Neural progenitor cell (in vitro differentiated cells): Measurements from ENCODE around the gene DNAJC28. TPM values are rescaled to one million over a fixed set of nuclear protein-coding genes. Genes with fewer than 3 reads are reported as not detected.
A peak's percentile ranks its signal among the peaks of the same experiment; 100 is the strongest.

Source experiments
- DNase-seq: peaks from one replicate; pipeline ENCODE4 v3.0.0-alpha.2; 2016; ENCODE audit warnings: low spot score
- H2AFZ ChIP-seq: fragments of 200-600 bp; sonication (generic); replicated peaks from 2 replicates; pipeline ENCODE4 v1.6.1; 2016; ENCODE audit warnings: antibody characterized with exemption
- H3F3A ChIP-seq: fragments of 200-600 bp; sonication (generic); 2 replicates; pipeline ENCODE4 v1.6.1; 2016; ENCODE audit warnings: antibody characterized with exemption, low read depth
- H3K27ac ChIP-seq: fragments of 200-600 bp; sonication (generic); 2 replicates; pipeline ENCODE4 v1.5.1; 2016; ENCODE audit warnings: mild to moderate bottlenecking
- H3K27me3 ChIP-seq: fragments of 200-600 bp; sonication (generic); 2 replicates; pipeline ENCODE4 v1.6.1; 2016; ENCODE audit warnings: mild to moderate bottlenecking, moderate library complexity
- H3K36me3 ChIP-seq: fragments of 200-600 bp; sonication (generic); 2 replicates; pipeline ENCODE4 v1.5.1; 2016
- H3K4me1 ChIP-seq: fragments of 200-600 bp; sonication (generic); 2 replicates; pipeline ENCODE4 v1.6.1; 2016; ENCODE audit warnings: mixed run types
- H3K4me2 ChIP-seq: fragments of 200-600 bp; sonication (generic); 2 replicates; pipeline ENCODE4 v1.6.1; 2016
- H3K4me3 ChIP-seq: fragments of 200-600 bp; sonication (generic); 2 replicates; pipeline ENCODE4 v1.5.1; 2016
- H3K79me2 ChIP-seq: fragments of 200-600 bp; sonication (generic); 2 replicates; pipeline ENCODE4 v1.6.1; 2016; ENCODE audit warnings: low read depth
- H3K9ac ChIP-seq: fragments of 200-600 bp; sonication (generic); 2 replicates; pipeline ENCODE4 v1.6.1; 2016
- H3K9me3 ChIP-seq: fragments of 200-600 bp; sonication (generic); 2 replicates; pipeline ENCODE4 v1.5.1; 2016; ENCODE audit warnings: low read depth
- H4K20me1 ChIP-seq: fragments of 200-600 bp; sonication (generic); 2 replicates; pipeline ENCODE4 v1.6.1; 2016; ENCODE audit warnings: low read depth
- H3K27ac Mint-ChIP-seq: 3 replicates; pipeline ENCODE4 v1.8.0; 2021; ENCODE audit warnings: mixed read lengths
- H3K27me3 Mint-ChIP-seq: 2 replicates; pipeline ENCODE4 v1.8.0; 2022; ENCODE audit warnings: low read depth, mild to moderate bottlenecking, inconsistent platforms, moderate library complexity, mixed read lengths; ENCODE audit not compliant: insufficient read depth
- H3K36me3 Mint-ChIP-seq: 3 replicates; pipeline ENCODE4 v1.8.0; 2021; ENCODE audit warnings: mixed read lengths
- H3K4me1 Mint-ChIP-seq: 3 replicates; pipeline ENCODE4 v1.8.0; 2021; ENCODE audit warnings: mixed read lengths
- H3K4me3 Mint-ChIP-seq: 3 replicates; pipeline ENCODE4 v1.8.0; 2021; ENCODE audit warnings: mild to moderate bottlenecking, moderate library complexity, mixed read lengths
- H3K9me3 Mint-ChIP-seq: 3 replicates; pipeline ENCODE4 v1.8.0; 2020; ENCODE audit warnings: mixed read lengths
- CTCF ChIP-seq: fragments of 200-600 bp; sonication (generic); IDR thresholded peaks from 2 replicates; pipeline ENCODE4 v1.5.1; 2017; ENCODE audit warnings: antibody characterized with exemption, mild to moderate bottlenecking
- EZH2 ChIP-seq: fragments of 200-600 bp; sonication (generic); IDR thresholded peaks from 2 replicates; pipeline ENCODE4 v1.6.1; 2017; ENCODE audit warnings: antibody characterized with exemption, mild to moderate bottlenecking, moderate library complexity
- EZH2phosphoT487 ChIP-seq: fragments of 200-600 bp; sonication (generic); IDR thresholded peaks from 2 replicates; pipeline ENCODE4 v1.6.1; 2017; ENCODE audit warnings: antibody characterized with exemption
- total RNA-seq: library from RNA; depleted of rRNA; stranded (reverse); fragments of >200 nt; gene quantifications from 2 replicates; pipeline ENCODE4 v1.2.3, GENCODE V29; 2015; ENCODE audit warnings: low replicate concordance

DNAJC28 gene
- total RNA-seq, 1 donor from 2014 or later: 3.8 TPM

DNA sequence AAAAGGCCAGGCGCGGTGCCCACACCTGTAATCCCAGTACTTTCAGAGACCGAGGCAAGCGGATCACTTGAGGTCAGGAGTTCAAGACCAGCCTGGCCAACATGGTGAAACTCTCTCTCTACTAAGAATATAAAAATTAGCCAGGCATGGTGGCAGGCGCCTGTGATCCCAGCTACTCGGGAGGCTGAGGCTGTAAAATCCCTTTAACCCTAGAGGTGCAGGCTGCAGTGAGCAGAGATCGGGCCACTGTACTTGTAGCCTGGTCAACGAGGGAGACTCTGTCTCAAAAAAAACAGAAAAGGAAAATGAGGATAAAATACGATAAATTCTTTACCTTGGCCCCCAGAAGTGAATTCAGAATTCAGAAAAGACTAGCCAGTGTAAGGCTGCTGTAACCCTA, 13.3 kb downstream of the DNAJC28 start:
- H3K4me3 Mint-ChIP-seq: peak overlapping the region; percentile 95
- no peak for DNase-seq
- H3K4me1 Mint-ChIP-seq: peaks cover 16% of the 10 kb centered on the region
- peaks cover 9% of the 10 kb centered on the region for H3K9me3 Mint-ChIP-seq
- Histone ChIP-seq H3K27me3 (peaks cover 5% of the 10 kb centered on the region), H3K4me1 (peaks cover 9% of the 10 kb centered on the region), H3K9me3 (no peaks in the 10 kb centered on the region), H3K79me2 (peaks cover 36% of the 10 kb centered on the region), H3K27ac (no peak overlapping the region), H3K36me3 (no peaks in the 10 kb centered on the region), H3F3A (peaks cover 30% of the 10 kb centered on the region), H4K20me1 (peaks cover 11% of the 10 kb centered on the region), H3K9ac (no peak overlapping the region), H2AFZ (peak overlapping the region; percentile 84), H3K4me2 (peak overlapping the region; percentile 84), H3K4me3 (peak overlapping the region; percentile 83)
- TF ChIP-seq EZH2 (no peak), CTCF (no peak), EZH2phosphoT487 (no peak)
- peaks cover 3% of the 10 kb centered on the region for H3K36me3 Mint-ChIP-seq
- H3K27ac Mint-ChIP-seq: no peak overlapping the region
- H3K27me3 Mint-ChIP-seq: peaks cover 9% of the 10 kb centered on the region

- Mint-ChIP-seq H3K36me3 (peaks cover 3% of the 10 kb centered on the region), H3K9me3 (peaks cover 13% of the 10 kb centered on the region), H3K4me1 (peaks cover 16% of the 10 kb centered on the region), H3K27ac (no peak overlapping the region), H3K4me3 (peak overlapping the region; percentile 67), H3K27me3 (peaks cover 9% of the 10 kb centered on the region)
- TF ChIP-seq CTCF (no peak), EZH2 (no peak), EZH2phosphoT487 (no peak)
- no peak overlapping the region for H3K4me2 ChIP-seq
- no peaks in the 10 kb centered on the region for H3K9me3 ChIP-seq
- no peak for DNase-seq
- H3K79me2 ChIP-seq: peaks cover 46% of the 10 kb centered on the region
- H3K9ac ChIP-seq: no peak overlapping the region
- peaks cover 5% of the 10 kb centered on the region for H3K27me3 ChIP-seq
- no peak overlapping the region for H2AFZ ChIP-seq
- H3K27ac ChIP-seq: no peak overlapping the region
- peaks cover 9% of the 10 kb centered on the region for H3K4me1 ChIP-seq
- H3K36me3 ChIP-seq: no peaks in the 10 kb centered on the region
- peaks cover 11% of the 10 kb centered on the region for H4K20me1 ChIP-seq
- no peak overlapping the region for H3K4me3 ChIP-seq
- H3F3A ChIP-seq: peaks cover 30% of the 10 kb centered on the region
These were observed 14.4 kb downstream of the DNAJC28 start for GRCh38 chr21:33477066-33477465.

DNA sequence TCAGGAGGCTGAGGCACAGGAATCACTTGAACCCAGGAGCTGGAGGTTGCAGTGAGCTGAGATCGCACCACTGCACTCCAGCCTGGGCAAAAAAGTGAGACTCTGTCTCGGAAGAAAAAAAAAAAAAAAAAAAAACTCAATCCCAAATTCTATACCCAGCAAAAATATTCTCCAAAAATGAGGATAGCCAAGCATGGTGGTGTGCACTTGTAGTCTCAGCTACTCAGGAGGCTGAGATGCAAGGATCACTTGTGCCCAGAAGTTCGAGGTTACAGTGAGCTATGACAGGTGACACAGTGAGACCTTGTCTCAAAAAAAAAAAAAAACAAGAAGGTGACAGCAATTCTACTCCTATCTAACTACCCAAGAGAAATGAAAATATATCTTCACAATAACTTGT, 18.2 kb downstream of the DNAJC28 start:
- peaks cover 3% of the 10 kb centered on the region for H3K27me3 Mint-ChIP-seq
- no peak overlapping the region for H3K27ac Mint-ChIP-seq
- H3K36me3 Mint-ChIP-seq: peaks cover 3% of the 10 kb centered on the region
- no peaks in the 10 kb centered on the region for H3K36me3 ChIP-seq
- no peak overlapping the region for H3K9ac ChIP-seq
- H4K20me1 ChIP-seq: peaks cover 4% of the 10 kb centered on the region
- H3K4me1 Mint-ChIP-seq: peaks cover 6% of the 10 kb centered on the region
- no peak overlapping the region for H3K27ac ChIP-seq
- DNase-seq: no peak
- TF ChIP-seq EZH2phosphoT487 (no peak), CTCF (no peak), EZH2 (no peak)
- peaks cover 13% of the 10 kb centered on the region for H3K9me3 Mint-ChIP-seq
- H3K4me1 ChIP-seq: peaks cover 1% of the 10 kb centered on the region
- no peak overlapping the region for H2AFZ ChIP-seq
- H3K4me3 Mint-ChIP-seq: no peak overlapping the region
- no peak overlapping the region for H3K4me2 ChIP-seq
- peaks cover 1% of the 10 kb centered on the region for H3K27me3 ChIP-seq
- H3K79me2 ChIP-seq: peaks cover 44% of the 10 kb centered on the region
- H3F3A ChIP-seq: peaks cover 3% of the 10 kb centered on the region
- no peak overlapping the region for H3K4me3 ChIP-seq
- no peaks in the 10 kb centered on the region for H3K9me3 ChIP-seq
